PFSK-1 (cell line): ENCODE results near the gene LRCH3.

Source experiments
- POLR2AphosphoS5 ChIP-seq: IDR thresholded peaks from 2 replicates; pipeline ENCODE4 v1.6.1; 2012; ENCODE audit warnings: low read depth, mild to moderate bottlenecking, control low read depth, low read length, moderate library complexity
- TAF1 ChIP-seq: IDR thresholded peaks from 2 replicates; pipeline ENCODE4 v1.6.1; 2012; ENCODE audit warnings: low read length, control low read depth, borderline replicate concordance; ENCODE audit not compliant: insufficient read depth

GRCh38 chr3:197829397-197830045 is 38.5 kb downstream of the LRCH3 start:
- no peak for TF ChIP-seq TAF1
- TF ChIP-seq POLR2AphosphoS5, result no peak
